ENCODE results near the gene PANX2.
"Not testable (repeated sequence)": the region's sequence is repeated elsewhere in the genome, so short reads cannot be mapped to it uniquely, and the experiment has no call there.

The PANX2 gene, protein sequence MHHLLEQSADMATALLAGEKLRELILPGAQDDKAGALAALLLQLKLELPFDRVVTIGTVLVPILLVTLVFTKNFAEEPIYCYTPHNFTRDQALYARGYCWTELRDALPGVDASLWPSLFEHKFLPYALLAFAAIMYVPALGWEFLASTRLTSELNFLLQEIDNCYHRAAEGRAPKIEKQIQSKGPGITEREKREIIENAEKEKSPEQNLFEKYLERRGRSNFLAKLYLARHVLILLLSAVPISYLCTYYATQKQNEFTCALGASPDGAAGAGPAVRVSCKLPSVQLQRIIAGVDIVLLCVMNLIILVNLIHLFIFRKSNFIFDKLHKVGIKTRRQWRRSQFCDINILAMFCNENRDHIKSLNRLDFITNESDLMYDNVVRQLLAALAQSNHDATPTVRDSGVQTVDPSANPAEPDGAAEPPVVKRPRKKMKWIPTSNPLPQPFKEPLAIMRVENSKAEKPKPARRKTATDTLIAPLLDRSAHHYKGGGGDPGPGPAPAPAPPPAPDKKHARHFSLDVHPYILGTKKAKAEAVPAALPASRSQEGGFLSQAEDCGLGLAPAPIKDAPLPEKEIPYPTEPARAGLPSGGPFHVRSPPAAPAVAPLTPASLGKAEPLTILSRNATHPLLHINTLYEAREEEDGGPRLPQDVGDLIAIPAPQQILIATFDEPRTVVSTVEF

DNA sequence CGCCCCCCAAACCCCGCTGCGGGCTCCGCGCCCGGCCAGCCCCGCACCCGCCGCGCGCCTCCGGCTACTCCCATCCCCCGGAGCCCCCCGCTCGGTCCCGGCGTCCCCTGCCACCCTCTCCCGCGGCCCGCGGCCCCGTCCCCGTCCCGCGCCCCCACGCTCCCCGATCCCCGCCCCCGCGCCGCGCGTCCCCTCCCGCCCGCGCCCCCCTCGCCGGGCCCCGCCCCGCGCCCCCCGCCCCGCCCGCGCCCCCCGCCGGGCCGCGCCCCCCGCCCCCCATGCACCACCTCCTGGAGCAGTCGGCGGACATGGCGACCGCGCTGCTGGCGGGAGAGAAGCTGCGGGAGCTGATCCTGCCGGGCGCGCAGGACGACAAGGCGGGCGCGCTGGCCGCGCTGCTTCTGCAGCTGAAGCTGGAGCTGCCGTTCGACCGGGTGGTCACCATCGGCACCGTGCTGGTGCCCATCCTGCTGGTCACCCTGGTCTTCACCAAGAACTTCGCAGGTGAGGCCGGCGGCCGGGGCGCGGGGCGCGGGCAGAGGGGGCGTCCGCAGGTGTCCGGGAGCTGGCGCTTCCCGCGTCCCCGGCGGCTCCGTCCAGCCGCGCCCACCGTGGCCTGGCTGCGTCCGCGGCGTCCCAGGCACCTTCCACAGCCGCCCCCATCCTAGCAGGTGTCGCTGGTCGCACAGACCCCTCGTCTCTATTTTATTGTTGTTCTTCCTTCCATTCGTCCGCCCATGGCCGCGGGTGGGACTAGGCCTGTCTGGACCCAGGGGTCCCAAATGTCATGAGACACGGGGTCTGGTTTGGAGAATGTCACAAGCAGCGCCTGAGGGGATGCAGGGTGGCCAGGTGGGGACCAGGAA lies at the start of gene PANX2:
TSS of gene PANX2 (plus strand) at position 279 of the 866 bp plus-strand sequence. CDS start at position 279, 0 bp downstream.
- no peak for DNase-seq (ENCODE audit: low read depth in 2 of 2)

DNA sequence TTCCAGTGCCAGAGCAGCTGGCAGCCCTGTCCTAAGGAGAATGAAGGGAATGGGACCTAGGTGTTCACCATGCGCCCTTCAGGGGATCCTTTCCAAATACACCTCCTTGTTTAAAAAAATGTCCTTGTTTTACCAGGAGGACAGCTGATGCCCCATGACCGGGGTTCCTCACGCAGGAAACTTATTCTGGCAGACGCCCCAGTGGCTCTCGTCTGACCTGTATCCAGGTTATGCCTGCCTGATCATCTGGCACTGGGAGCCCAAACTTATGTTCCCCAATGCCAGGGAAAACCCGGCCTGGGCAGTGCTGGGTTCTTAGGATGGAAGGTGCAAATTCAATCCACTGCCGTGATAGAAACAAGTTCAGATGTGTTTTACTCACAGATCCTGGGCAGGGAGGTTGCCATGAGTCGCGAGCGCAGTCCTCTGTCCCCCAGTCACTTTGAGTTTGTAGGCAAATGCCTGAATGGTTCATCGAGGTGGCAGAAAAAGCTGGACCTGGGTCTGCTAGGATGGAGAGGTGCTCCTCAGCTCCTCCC lies 49.3 kb upstream of the PANX2 start:
- no peak for DNase-seq (ENCODE audit: low read depth in 2 of 2)

DNA sequence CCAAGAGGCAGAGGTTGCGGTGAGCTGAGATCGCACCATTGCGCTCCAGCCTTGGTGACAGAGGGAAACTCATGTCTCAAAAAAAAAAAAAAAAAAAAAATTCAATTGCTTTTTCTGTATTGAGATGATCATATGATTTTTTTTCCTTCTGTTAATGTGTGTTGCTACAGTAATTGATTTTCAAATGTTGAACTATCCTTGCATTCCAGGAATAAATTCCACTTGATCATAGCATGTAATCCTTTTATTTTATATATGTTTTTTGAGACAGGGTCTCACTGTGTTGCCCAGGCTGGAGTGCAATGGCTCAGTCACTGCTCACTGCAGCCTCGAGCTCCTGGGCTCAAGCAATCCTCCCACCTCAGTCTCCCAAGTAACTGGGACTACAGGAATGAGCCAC lies 47.4 kb upstream of the PANX2 start:
- DNase-seq (ENCODE audit: low read depth in 2 of 2): no peak

DNA sequence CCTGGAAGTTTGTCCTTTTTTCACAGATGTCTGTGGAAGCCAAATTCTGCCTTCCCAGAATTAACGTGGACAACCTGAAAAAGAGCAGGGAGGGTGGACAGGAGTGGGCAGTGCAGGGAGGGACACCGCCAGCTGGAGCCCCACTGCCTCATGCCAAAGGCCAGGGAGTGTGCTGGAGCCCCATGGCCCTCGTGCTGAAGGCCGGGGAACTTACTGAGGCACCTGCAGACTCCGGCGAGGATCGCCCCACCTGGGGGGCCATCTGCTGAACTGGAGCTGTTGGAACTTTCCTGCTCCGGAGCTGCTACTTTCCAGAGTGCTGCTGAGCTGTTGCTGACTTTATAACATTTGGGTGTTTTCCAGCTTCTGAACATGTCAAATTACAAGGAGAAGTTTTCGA lies 45.5 kb upstream of the PANX2 start:
- DNase-seq (ENCODE audit: low read depth in 2 of 2): no peak

DNA sequence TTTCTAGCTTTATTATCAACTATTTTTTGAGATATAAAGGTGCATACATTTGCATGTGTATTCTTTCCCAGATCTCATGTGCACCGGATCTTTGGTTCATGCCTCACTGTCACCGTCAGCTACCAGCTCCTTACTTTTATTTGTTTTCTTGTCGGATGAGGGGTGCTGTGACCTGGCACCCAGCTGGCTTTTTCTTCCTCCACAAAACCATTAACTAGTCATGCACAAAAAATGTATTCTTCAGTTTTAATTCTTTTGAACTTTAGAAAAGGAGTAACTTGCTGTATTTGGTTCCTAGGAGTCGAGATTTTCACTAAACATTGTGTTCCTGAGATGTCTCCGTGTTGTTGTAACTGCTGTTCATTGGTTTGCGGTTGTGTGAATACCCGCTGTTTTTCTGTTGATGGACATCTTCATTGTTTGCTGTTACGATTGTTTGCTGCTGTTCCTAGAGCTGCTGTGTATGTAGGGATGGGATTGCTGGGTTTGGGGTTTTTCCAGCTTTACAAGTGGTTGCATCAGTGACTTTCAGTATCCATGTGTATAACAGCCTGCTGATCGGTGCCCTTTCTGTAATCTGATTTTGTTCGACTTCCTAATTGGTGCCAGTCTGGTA lies 41.3 kb upstream of the PANX2 start:
- DNase-seq (ENCODE audit: low read depth in 2 of 2): no peak

DNA sequence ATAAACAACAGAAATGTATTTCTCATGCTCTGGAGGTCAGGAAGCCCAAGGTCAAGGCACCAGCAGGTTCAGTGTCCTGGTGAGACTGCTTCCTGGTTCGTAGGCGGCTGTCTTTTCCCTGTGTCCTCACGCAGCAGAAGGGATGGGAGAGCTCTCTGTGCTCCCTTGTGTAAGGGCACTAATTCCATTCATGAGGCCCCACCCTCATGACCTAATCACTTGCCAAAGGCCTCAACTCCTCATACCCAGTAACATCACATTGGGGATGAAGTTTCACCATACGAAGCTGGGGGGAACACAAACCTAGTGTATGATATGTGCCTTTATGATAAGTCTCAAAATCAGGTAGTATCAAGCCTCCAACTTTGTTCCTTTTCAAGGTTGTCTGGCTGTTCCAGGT lies 38.6 kb upstream of the PANX2 start:
- no peak for DNase-seq (ENCODE audit: low read depth in 2 of 2)

DNA sequence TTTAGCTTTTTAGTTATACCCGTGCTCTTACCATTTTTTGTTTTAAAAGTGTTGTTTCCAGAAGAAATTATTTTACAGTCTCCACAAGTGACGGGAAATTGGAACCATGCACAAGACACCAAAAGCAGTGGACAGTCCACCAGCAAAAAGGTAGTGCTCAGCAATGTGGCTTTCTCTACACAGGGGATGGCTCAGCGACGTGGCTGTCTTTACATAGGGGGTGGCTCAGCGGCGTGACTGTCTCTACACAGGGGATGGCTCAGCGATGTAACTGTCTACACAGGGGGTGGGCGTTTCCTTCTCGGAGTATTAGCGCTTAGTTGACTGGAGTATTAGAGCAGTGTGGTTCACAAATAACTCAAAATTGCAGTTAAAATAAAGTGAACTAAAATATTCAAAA lies 36.0 kb upstream of the PANX2 start:
- no peak for DNase-seq (ENCODE audit: low read depth in 2 of 2)

DNA sequence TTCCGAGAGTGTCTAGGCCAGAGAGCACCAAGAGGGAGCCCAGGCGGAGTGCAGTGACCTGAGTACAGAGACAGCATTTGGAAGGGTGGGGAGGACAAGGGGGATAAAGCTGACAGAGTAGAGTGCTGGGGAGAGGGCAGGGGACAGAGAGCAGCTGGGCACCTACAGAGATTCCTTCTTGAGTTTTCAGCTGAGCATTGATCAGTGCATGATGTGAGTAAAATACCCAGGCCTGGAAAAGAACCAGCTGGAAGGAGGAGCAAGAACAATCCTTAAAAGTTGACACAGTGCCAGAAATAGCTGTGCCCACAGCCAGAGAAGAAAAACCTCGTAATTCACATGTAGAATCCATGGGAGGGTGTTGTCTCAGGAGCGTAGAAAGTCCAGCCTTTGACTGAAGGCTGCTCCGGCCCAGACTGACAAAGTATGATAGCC lies 33.9 kb upstream of the PANX2 start:
- no peak for DNase-seq (ENCODE audit: low read depth in 2 of 2)

DNA sequence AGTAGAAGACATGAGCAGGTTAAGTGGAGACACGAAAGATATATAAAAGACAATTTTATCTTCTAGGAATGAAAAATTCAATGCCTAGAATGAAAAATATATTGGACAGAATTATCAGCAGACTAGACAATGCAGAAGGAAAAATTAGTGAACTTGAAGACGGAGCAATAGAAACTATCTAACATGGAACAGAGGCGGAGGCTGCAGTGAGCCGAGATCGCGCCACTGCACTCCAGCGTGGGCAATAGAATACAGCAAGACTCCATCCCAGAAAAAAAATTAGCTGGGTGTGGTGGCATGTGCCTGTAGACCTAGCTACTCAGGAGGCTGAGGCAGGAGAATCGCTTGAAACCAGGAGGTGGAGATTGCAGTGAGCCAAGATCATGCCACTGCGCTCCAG lies 33.3 kb upstream of the PANX2 start:
- DNase-seq (ENCODE audit: low read depth in 2 of 2): not testable (repeated sequence)

DNA sequence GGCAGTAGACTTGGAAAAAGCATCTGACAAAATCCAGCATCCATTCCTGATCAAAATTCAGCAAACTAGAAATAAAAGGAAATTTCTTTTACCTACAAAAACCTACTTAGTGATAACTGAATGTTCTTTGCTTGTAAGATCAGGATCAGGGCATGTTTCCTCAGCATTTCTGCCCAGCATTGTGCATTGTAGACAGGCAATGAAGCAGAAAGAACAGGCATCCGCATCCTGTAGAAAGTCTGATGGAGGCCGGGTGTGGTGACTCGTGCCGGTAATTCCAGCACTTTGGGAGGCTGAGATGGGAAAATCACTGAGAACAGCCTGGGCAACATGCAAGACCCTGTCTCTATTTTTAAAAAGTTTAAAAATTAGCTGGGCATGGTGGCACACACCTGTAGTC lies 32.5 kb upstream of the PANX2 start:
- DNase-seq (ENCODE audit: low read depth in 2 of 2): no peak

DNA sequence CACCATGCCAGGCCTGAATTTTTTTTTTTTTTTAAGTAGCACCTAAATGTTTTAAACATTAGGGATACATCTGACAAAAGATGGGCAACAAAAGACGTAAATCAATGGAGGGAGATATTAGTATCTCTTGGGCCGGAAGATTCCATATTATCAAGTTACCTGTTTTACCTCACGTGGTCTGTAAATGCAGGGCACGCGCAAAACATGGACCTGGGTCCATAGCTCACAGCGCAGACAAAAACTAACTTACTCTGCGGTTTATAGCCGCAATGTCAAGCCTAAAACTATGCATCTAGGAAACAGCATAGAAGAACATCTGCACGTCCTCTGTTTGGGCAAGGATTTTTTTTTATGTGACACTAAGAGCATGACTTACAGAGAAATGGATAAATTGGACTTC lies 31.5 kb upstream of the PANX2 start:
- no peak for DNase-seq (ENCODE audit: low read depth in 2 of 2)

DNA sequence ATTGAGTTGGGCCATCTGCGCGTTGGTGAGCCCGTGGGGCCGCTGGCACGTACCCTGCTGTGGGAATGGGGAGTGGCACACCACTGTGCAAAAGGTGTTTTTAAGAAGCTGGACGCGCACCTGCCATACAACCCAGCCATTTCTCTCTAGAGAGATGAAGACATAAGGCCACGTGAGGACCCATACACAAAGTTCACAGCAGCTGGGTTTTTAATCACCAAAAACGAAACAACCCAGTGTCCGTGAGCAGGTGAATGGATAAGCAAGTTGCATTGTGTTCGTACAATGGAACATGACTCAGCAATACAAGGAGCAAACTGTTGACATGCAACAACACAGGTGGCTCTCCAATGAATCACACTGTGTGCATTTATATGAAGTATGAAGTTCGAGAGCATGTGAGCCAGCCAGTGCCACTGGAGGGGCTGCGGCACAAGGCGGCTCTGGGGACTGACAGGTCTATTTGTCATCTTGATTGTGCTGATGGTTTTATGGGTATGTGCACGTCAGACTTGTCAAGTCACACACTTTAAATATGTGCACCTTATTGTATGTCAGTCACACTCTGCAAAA lies 30.6 kb upstream of the PANX2 start:
- no peak for DNase-seq (ENCODE audit: low read depth in 2 of 2)

DNA sequence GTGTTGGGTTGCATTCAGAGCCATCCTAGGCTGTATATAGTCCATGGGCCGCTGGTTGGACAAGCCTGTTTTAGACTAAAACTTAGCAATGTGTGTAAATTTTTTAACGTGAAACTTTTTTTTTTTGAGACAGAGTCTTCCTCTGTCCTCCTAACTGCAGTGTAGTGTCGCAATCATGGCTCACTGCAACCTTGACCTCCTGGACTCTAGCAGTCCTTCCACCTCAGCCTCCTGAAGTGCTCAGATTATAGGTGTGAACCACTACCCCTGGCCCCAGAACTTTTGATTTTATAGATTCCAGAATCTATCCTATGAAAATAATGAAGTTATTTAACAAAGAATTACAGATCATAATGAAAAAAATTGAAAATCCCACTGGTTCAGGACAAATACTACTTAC lies 29.9 kb upstream of the PANX2 start:
- DNase-seq (ENCODE audit: low read depth in 2 of 2): no peak

DNA sequence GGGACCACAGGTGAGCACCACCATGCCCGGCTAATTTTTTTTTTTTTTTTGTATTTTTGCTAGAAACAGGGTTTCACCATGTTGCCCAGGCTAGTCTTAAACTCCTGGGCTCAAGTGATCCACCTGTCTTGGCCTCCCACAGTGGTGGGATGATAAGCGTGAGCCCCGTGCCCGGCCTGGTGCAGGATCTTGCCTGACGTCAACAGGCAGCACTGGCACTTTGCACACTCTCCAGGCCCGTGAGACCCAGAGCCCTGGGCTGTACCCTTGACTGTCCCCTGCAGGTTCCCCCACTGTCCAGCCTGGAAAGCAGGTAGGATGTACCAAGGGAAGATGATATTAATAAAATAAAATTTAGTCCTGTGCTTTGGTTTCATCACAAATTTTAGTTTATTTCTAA lies 29.1 kb upstream of the PANX2 start:
- DNase-seq (ENCODE audit: low read depth in 2 of 2): no peak

DNA sequence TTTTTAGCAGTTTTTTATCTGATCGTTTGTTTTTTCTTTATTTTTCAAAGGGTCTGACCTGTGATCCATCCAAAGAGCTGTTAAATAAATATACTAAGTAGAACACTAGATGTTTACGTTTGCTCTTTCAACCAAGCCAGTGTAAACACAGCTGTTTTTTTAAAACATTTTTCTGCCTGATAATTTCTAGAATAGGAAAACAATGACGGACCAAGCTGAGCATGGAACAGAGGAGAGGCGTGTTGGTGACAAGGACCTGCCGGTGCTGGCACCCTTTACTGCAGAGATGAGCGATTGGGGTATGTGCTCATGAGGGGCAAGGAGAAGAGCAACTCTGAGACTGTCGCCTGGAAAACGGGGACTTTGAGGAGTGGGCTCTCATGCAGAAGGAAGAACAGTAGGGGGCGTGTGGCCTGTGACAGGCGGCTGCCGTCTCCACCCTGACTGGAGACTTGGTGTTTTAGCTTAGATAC lies 28.6 kb upstream of the PANX2 start:
- DNase-seq (ENCODE audit: low read depth in 2 of 2): no peak

DNA sequence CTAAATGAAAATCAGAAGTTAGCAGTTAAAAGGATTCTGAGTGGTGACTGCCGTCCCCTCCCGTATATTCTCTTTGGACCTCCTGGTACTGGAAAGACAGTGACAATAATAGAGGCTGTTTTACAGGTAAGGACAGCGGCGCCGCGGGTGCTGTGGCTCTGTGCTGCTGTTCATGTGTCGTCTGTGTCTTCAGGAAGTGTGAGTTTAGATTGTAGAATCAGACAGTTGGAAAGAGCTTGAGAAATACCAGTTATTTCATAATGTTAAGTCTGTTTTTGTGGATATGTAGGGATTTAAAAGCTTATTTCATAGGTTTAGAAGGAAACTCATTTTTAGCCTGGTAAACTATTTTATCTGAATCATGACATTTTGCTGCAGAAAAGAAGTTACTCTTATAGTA lies 27.4 kb upstream of the PANX2 start:
- DNase-seq (ENCODE audit: low read depth in 2 of 2): no peak

DNA sequence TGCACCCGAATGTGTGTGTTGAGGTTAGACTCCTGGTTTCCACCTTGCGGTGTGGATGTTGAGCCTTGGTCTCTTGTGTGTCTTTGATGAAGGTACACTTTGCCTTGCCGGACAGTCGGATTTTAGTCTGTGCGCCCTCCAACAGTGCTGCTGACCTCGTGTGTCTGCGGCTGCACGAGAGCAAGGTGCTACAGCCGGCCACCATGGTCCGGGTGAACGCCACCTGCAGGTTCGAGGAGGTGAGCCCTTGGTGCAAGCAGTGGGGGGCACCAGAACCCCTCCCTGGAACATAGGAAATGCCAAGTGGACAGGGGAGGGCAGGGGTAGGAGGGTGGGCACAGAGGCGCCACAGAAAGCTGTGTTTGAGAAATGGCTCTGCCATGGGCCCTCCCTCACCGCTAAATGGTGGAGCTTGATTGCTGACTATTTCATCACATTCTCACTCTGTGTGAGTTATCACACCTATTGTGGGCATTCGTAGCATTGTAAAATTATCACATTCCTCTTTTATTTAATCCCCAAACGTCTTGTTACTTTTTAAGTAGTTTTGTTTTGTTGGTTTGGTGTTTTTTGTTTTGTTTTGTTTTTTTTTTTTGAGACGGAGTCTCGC lies 26.4 kb upstream of the PANX2 start:
- no peak for DNase-seq (ENCODE audit: low read depth in 2 of 2)

DNA sequence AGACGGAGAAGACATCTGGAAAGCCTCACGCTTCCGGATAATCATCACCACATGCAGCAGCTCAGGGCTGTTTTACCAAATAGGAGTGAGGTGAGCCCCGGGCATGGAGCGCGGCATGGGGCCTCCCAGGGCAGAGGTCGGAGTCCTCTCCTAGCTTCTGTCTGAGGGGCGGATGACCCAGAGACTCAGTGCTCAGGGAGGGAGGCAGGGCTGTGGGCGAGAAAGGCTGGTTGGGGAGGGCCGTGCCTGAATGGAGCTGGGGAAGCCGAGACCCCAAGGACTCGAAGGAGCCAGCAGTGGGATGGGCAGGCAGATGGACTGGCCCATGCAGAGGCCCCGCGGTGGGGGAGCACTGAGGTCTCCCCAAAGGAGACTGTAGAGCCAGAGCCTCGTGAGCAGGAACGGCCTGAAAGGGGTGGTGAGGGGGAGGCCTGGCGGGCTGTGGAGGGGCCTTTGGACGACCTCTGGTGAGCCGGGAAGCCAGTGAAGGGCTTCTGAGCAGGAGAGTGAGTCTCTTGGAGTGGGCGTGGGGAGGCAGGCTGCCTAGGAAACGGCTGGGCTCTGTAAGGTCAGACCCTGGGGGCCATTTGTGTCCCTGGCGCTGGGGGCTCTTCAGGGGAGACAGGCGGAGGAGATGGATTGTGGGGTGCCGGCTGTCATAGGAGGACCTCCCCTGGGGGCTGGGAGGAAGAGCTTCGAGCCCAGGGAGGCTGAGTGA lies 24.7 kb upstream of the PANX2 start:
- no peak for DNase-seq (ENCODE audit: low read depth in 2 of 2)

DNA sequence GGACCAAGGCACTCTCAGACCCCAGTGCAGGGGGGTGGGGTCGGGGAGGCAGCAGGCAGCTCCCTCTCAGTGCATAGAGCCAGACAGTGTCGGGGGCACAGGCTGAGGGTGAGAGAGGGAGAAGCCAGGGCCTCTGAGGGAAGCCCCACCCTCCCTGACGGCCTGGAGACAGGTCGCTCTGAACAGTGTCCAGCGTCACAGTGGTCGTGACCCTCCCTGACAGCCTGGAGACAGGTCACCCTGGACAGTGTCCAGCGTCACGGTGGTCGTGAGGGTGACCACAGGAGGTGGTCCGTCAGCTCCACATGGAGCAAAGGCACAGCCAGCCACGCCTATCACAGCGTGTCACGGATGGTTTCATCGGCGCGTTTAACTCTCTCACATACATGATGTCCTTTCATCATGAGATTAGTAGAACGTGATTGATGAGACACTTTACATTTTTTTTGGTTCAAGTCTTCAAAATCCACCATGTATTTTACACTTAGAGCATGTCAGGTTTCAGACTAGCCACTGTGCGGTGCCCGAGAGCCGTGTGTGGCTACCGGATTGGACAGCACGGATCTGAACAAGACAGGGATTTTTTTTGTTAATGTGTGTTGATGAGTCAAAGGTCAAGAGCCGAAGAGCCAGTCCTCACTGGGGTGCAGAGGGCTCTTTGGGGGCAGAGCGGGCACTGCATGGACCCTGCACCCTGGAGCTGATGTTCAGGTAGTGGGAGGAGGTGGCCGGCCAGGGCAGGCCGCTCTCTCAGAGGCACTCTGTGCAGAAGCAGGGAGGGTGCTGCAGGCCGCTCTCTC lies 23.9 kb upstream of the PANX2 start:
- DNase-seq (ENCODE audit: low read depth in 2 of 2): no peak

Measured in stimulated activated CD4-positive, alpha-beta T cell treated with anti-CD3 and anti-CD28 coated beads, Interleukin-12 subunit alpha, Interleukin-12 subunit beta, amount 100 ng/mL, for 24 hours (primary cell).